HepG2 (cell line): ENCODE results near the gene CBLB. TPM values are rescaled to one million over a fixed set of nuclear protein-coding genes. Genes with fewer than 3 reads are reported as not detected.

Experiments
- BRD4 ChIP-seq: sonication (generic); formaldehyde crosslinking; IDR thresholded peaks from 2 replicates; pipeline ENCODE4 v1.4.0; 2020; ENCODE audit warnings: missing genetic modification reagents
- CCDC6 ChIP-seq: sonication (generic); formaldehyde crosslinking; IDR thresholded peaks from 2 replicates; pipeline ENCODE4 v1.8.1; 2022; ENCODE audit warnings: mild to moderate bottlenecking, missing genetic modification reagents, moderate library complexity
- CERS6 ChIP-seq: sonication (generic); formaldehyde crosslinking; IDR thresholded peaks from 2 replicates; pipeline ENCODE4 v1.5.0; 2020; ENCODE audit warnings: missing genetic modification reagents
- FOXA3 ChIP-seq: IDR thresholded peaks from 2 replicates; pipeline ENCODE4 v1.6.1; 2016; ENCODE audit warnings: missing genetic modification reagents, missing compliant biosample characterization
- FOXO1 ChIP-seq: sonication (generic); formaldehyde crosslinking; IDR thresholded peaks from 2 replicates; pipeline ENCODE4 v1.4.0; 2020; ENCODE audit warnings: missing genetic modification reagents
- FUBP1 ChIP-seq: sonication (generic); formaldehyde crosslinking; IDR thresholded peaks from 2 replicates; pipeline ENCODE4 v1.5.1; 2020; ENCODE audit warnings: missing genetic modification reagents, mild to moderate bottlenecking, borderline replicate concordance
- GTF2F1 ChIP-seq: fragments of 150-350 bp; IDR thresholded peaks from 2 replicates; pipeline ENCODE4 v1.6.1; 2014; ENCODE audit warnings: low read length
- HCFC1 ChIP-seq: fragments of 150-350 bp; IDR thresholded peaks from 2 replicates; pipeline ENCODE4 v1.6.1; 2014; ENCODE audit warnings: low read depth, low read length
- HDAC1 ChIP-seq: sonication (generic); formaldehyde crosslinking; IDR thresholded peaks from 2 replicates; pipeline ENCODE4 v1.5.1; 2020; ENCODE audit warnings: mild to moderate bottlenecking, missing genetic modification reagents
- JUN ChIP-seq: sonication (generic); formaldehyde crosslinking; IDR thresholded peaks from 2 replicates; pipeline ENCODE4 v1.4.0; 2020; ENCODE audit warnings: mild to moderate bottlenecking, missing genetic modification reagents
- MTERF4 ChIP-seq: sonication (generic); formaldehyde crosslinking; IDR thresholded peaks from 2 replicates; pipeline ENCODE4 v1.8.0; 2023; ENCODE audit warnings: mild to moderate bottlenecking, missing genetic modification reagents
- NCOR1 ChIP-seq: fragments of 200-600 bp; sonication (generic); IDR thresholded peaks from 2 replicates; pipeline ENCODE4 v1.7.0; 2017; ENCODE audit warnings: antibody characterized with exemption, low read length, borderline replicate concordance
- NFIC ChIP-seq: IDR thresholded peaks from 2 replicates; pipeline ENCODE4 v1.6.1; 2012; ENCODE audit warnings: mild to moderate bottlenecking, low read length, inconsistent platforms
- NFKB2 ChIP-seq: sonication (generic); formaldehyde crosslinking; IDR thresholded peaks from 2 replicates; pipeline ENCODE4 v1.4.0; 2020; ENCODE audit warnings: missing genetic modification reagents, borderline replicate concordance
- NR2F2 ChIP-seq: IDR thresholded peaks from 2 replicates; pipeline ENCODE4 v1.6.1; 2012; ENCODE audit warnings: low read depth, inconsistent platforms, borderline replicate concordance
- TERF1 ChIP-seq: sonication (generic); formaldehyde crosslinking; IDR thresholded peaks from 2 replicates; pipeline ENCODE4 v1.8.0; 2022; ENCODE audit warnings: mild to moderate bottlenecking, missing genetic modification reagents, moderate library complexity
- THAP11 ChIP-seq: IDR thresholded peaks from 2 replicates; pipeline ENCODE4 v1.6.1; 2016; ENCODE audit warnings: missing biosample characterization, missing genetic modification reagents
- THYN1 ChIP-seq: sonication (generic); formaldehyde crosslinking; IDR thresholded peaks from 2 replicates; pipeline ENCODE4 v1.8.1; 2023; ENCODE audit warnings: low read depth, mild to moderate bottlenecking, moderate library complexity, missing genetic modification reagents, borderline replicate concordance
- ZBTB26 ChIP-seq: IDR thresholded peaks from 2 replicates; pipeline ENCODE4 v1.6.1; 2016; ENCODE audit warnings: missing compliant biosample characterization, missing genetic modification reagents, borderline replicate concordance
- ZNF296 ChIP-seq: sonication (generic); formaldehyde crosslinking; conservative IDR thresholded peaks from 2 replicates; pipeline ENCODE4 v1.5.0; 2020; ENCODE audit warnings: mild to moderate bottlenecking, missing genetic modification reagents
- ZNF644 ChIP-seq: IDR thresholded peaks from 2 replicates; pipeline ENCODE4 v1.6.1; 2016; ENCODE audit warnings: low read depth
- ZNF850 ChIP-seq: sonication (generic); formaldehyde crosslinking; conservative IDR thresholded peaks from 2 replicates; pipeline ENCODE4 v1.9.0; 2021; ENCODE audit warnings: mild to moderate bottlenecking, missing genetic modification reagents
- polyA plus RNA-seq, 8 experiments: library from polyadenylated mRNA; depleted of rRNA in 3 of 8; stranded (reverse) in 7 of 8; unstranded in 1 of 8; fragments of >200 nt; fragmentation: Illumina TruSeq in 4 of 8; extraction: Trizol in 4 of 8; gene quantifications; 2 replicates each; pipeline versions ENCODE4 v1.2.1 to v1.2.3, GENCODE V29; 2011 to 2016; ENCODE audit warnings: low read depth in 4 of 8, missing spikeins in 1 of 8, mixed read lengths in 1 of 8; ENCODE audit not compliant: insufficient read depth in 1 of 8
- total RNA-seq, 5 experiments: library from RNA; depleted of rRNA; stranded (reverse); fragments of >200 nt; fragmentation: Illumina TruSeq; extraction: Trizol; gene quantifications; 2 replicates each; pipeline ENCODE4 v1.2.3, GENCODE V29; 2016; ENCODE audit warnings: low read depth in 1 of 5

CBLB gene
- total and polyA plus RNA-seq, 2 of the 13 experiments (the other 11 are each of a cell fraction or from before 2014, with no cell fraction given) = 9.8 to 16.4 TPM

GRCh38 chr3:105866656-105867653 lies 1.9 kb downstream of the CBLB start (continued):
- no peak for TF ChIP-seq MTERF4 (CRISPR knock-in tag)
- no peak for TF ChIP-seq HDAC1 (CRISPR knock-in tag)
- TF ChIP-seq ZBTB26 (CRISPR knock-in tag) = no peak
- no peak for TF ChIP-seq BRD4
- no peak for TF ChIP-seq TERF1 (CRISPR knock-in tag)
- TF ChIP-seq THAP11 (CRISPR knock-in tag) = no peak
- peak; percentile 62 for TF ChIP-seq FOXA3 (CRISPR knock-in tag)
- no peak for TF ChIP-seq CERS6 (CRISPR knock-in tag)
- no peak for TF ChIP-seq HCFC1
- no peak for TF ChIP-seq FOXO1 (CRISPR knock-in tag)
- no peak for TF ChIP-seq ZNF850 (CRISPR knock-in tag)
- TF ChIP-seq FUBP1 (CRISPR knock-in tag) = no peak
- TF ChIP-seq CCDC6 (CRISPR knock-in tag) = no peak
- 0 out of 2 replicates have a peak, but pooled peaks have one; percentile 18 for TF ChIP-seq NR2F2
- 0 out of 2 replicates have a peak, but pooled peaks have one; percentile 26 for TF ChIP-seq JUN (CRISPR knock-in tag)
- TF ChIP-seq THYN1 (CRISPR knock-in tag) = no peak
- TF ChIP-seq ZNF296 (CRISPR knock-in tag) = no peak
- no peak for TF ChIP-seq GTF2F1
- TF ChIP-seq NFKB2 = no peak
- TF ChIP-seq NFIC = peak; percentile 52; the same call in 1 of the 2 replicates
- no peak; the same call in 1 of the 2 replicates for TF ChIP-seq NCOR1
- TF ChIP-seq ZNF644 = peak; percentile 59; the same call in 1 of the 2 replicates
